Type B pancreatic cell (in vitro differentiated cells): ENCODE results near the gene SNU13. TPM values are rescaled to one million over a fixed set of nuclear protein-coding genes. Genes with fewer than 3 reads are reported as not detected.

ENCODE experiments used
- DNase-seq: peaks from one replicate; pipeline ENCODE4 v3.0.0; 2021; ENCODE audit warnings: mixed read lengths; ENCODE audit not compliant: unreplicated experiment; ENCODE audit errors: extremely low spot score
- H3K27ac Mint-ChIP-seq: 2 replicates; pipeline ENCODE4 v1.8.0; 2021; ENCODE audit warnings: mild to moderate bottlenecking, mixed read lengths
- H3K27me3 Mint-ChIP-seq: 2 replicates; pipeline ENCODE4 v1.8.0; 2021; ENCODE audit warnings: mixed read lengths
- H3K36me3 Mint-ChIP-seq: 2 replicates; pipeline ENCODE4 v1.8.0; 2021; ENCODE audit warnings: mixed read lengths
- H3K4me1 Mint-ChIP-seq: one replicate; pipeline ENCODE4 v1.8.0; 2021; ENCODE audit warnings: mixed read lengths; ENCODE audit not compliant: unreplicated experiment
- H3K4me3 Mint-ChIP-seq: 2 replicates; pipeline ENCODE4 v1.8.0; 2021; ENCODE audit warnings: mild to moderate bottlenecking, mixed read lengths
- H3K9me3 Mint-ChIP-seq: 2 replicates; pipeline ENCODE4 v1.8.0; 2021; ENCODE audit warnings: mixed read lengths
- total RNA-seq: library from RNA; stranded (reverse); gene quantifications from 2 replicates; pipeline ENCODE4 v1.2.1, GENCODE V29; 2021; ENCODE audit warnings: low replicate concordance
- TF ChIP-seq, protein P1 (sequence below): fragments of 200-600 bp; sonication (generic); conservative IDR thresholded peaks from 2 replicates; pipeline ENCODE4 v1.5.0; 2021; ENCODE audit warnings: antibody characterized with exemption, mild to moderate bottlenecking

The SNU13 gene
- total RNA-seq, 1 donor from 2014 or later: 124 TPM

DNA sequence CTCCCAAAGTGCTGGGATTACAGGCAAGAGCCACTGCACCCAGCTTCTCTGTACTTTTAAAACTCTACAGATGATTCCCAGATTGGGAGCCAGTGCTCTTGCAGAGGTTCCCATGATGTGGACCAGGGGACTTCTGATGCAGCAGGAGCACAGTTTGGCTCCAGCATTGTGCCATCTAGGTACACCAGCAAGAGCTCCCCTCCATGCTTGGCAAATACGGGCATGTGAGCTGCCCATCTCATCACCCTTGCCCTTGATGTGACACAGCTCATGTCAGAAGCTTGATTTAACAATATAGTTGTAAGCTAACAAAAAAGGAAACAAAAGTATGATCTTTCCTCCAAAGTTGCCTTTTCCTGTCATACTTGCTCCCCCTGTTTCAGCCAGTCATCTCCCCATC lies 28.7 kb downstream of the SNU13 start:
- no peaks in the 10 kb centered on the region for H3K27me3 Mint-ChIP-seq
- no peaks in the 10 kb centered on the region for H3K9me3 Mint-ChIP-seq
- H3K27ac Mint-ChIP-seq: no peak overlapping the region
- no peak for DNase-seq
- H3K4me1 Mint-ChIP-seq: no peaks in the 10 kb centered on the region
- TF ChIP-seq, protein P1, sequence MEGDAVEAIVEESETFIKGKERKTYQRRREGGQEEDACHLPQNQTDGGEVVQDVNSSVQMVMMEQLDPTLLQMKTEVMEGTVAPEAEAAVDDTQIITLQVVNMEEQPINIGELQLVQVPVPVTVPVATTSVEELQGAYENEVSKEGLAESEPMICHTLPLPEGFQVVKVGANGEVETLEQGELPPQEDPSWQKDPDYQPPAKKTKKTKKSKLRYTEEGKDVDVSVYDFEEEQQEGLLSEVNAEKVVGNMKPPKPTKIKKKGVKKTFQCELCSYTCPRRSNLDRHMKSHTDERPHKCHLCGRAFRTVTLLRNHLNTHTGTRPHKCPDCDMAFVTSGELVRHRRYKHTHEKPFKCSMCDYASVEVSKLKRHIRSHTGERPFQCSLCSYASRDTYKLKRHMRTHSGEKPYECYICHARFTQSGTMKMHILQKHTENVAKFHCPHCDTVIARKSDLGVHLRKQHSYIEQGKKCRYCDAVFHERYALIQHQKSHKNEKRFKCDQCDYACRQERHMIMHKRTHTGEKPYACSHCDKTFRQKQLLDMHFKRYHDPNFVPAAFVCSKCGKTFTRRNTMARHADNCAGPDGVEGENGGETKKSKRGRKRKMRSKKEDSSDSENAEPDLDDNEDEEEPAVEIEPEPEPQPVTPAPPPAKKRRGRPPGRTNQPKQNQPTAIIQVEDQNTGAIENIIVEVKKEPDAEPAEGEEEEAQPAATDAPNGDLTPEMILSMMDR: no peak
- peaks cover 34% of the 10 kb centered on the region for H3K36me3 Mint-ChIP-seq
- no peak overlapping the region for H3K4me3 Mint-ChIP-seq

DNA sequence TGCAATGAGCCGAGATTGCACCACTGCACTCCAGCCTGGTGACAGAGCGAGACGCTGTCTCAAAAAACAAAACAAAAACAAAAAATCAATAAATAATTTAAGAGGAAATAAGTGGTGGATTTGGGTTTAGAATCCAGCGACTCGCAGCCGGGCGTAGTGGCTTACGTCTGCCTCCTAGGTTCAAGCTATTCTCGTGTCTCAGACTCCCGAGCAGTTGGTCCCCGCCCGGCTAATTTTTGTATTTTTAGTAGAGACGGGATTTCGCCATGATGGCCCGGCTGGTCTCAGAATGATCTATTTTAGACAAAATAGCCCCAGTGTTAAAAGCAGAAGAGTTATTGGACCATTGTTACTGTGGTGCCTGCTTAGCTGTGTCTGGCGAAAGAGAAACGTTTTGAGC lies 29.8 kb downstream of the SNU13 start:
- Mint-ChIP-seq H3K36me3 (peaks cover 33% of the 10 kb centered on the region), H3K4me1 (no peaks in the 10 kb centered on the region), H3K9me3 (no peaks in the 10 kb centered on the region), H3K27me3 (no peaks in the 10 kb centered on the region), H3K4me3 (no peak overlapping the region), H3K27ac (no peak overlapping the region)
- no peak for DNase-seq
- TF ChIP-seq, protein P1: no peak

GRCh38 chr22:41657709-41658108 lies 31.0 kb downstream of the SNU13 start:
- Mint-ChIP-seq H3K27me3 (no peaks in the 10 kb centered on the region), H3K4me3 (no peak overlapping the region), H3K36me3 (peaks cover 32% of the 10 kb centered on the region), H3K27ac (no peak overlapping the region), H3K9me3 (no peaks in the 10 kb centered on the region), H3K4me1 (no peaks in the 10 kb centered on the region)
- no peak for DNase-seq
- TF ChIP-seq, protein P1: no peak

- H3K9me3 Mint-ChIP-seq: no peaks in the 10 kb centered on the region
- no peak for DNase-seq
- TF ChIP-seq, protein P1: no peak
- no peaks in the 10 kb centered on the region for H3K4me1 Mint-ChIP-seq
- no peak overlapping the region for H3K4me3 Mint-ChIP-seq
- H3K27ac Mint-ChIP-seq: no peak overlapping the region
- no peaks in the 10 kb centered on the region for H3K27me3 Mint-ChIP-seq
- peaks cover 27% of the 10 kb centered on the region for H3K36me3 Mint-ChIP-seq
These were observed 32.1 kb downstream of the SNU13 start for GRCh38 chr22:41656556-41656955.

GRCh38 chr22:41654322-41654721 lies 34.3 kb downstream of the SNU13 start:
- Mint-ChIP-seq H3K27me3 (no peaks in the 10 kb centered on the region), H3K36me3 (peaks cover 17% of the 10 kb centered on the region), H3K9me3 (no peaks in the 10 kb centered on the region), H3K27ac (peak overlapping the region; percentile 26), H3K4me1 (no peaks in the 10 kb centered on the region), H3K4me3 (no peak overlapping the region)
- TF ChIP-seq, protein P1: no peak
- DNase-seq: no peak

- H3K36me3 Mint-ChIP-seq: peaks cover 17% of the 10 kb centered on the region
- H3K27me3 Mint-ChIP-seq: no peaks in the 10 kb centered on the region
- H3K27ac Mint-ChIP-seq: peak overlapping the region; percentile 64
- TF ChIP-seq, protein P1: no peak
- no peaks in the 10 kb centered on the region for H3K9me3 Mint-ChIP-seq
- no peak overlapping the region for H3K4me3 Mint-ChIP-seq
- no peak for DNase-seq
- H3K4me1 Mint-ChIP-seq: no peaks in the 10 kb centered on the region
These were observed 37.8 kb downstream of the SNU13 start for GRCh38 chr22:41650821-41651220.
